Activated CD8-positive, alpha-beta T cell treated with anti-CD3 and anti-CD28 coated beads for 36 hours (primary cell): ENCODE results near the gene PECR. TPM values are rescaled to one million over a fixed set of nuclear protein-coding genes. Genes with fewer than 3 reads are reported as not detected.

Experiments
- ATAC-seq: fragments of 200-7000 bp; cut with Tn5 transposase; one replicate; pipeline ENCODE4 v1.10.0; 2021; ENCODE audit warnings: mild to moderate bottlenecking, moderate library complexity
- CTCF ChIA-PET: fragments of 350-600 bp; sonication (Branson Sonifier 250); formaldehyde crosslinking; loops from one replicate; lab custom pipeline; 2021; ENCODE audit warnings: antibody characterized with exemption; lab: Charles Lee
- POLR2A ChIA-PET: fragments of 350-600 bp; sonication (Branson Sonifier 250); formaldehyde crosslinking; loops from one replicate; lab custom pipeline; 2021; ENCODE audit warnings: antibody characterized with exemption; lab: Charles Lee
- DNase-seq: peaks from one replicate; pipeline ENCODE4 v3.0.0-alpha.2; 2020
- H3K27ac Mint-ChIP-seq: one replicate; pipeline ENCODE4 v1.8.0; 2021; ENCODE audit warnings: mild to moderate bottlenecking, mixed read lengths
- H3K27me3 Mint-ChIP-seq: one replicate; pipeline ENCODE4 v1.8.0; 2021; ENCODE audit warnings: mixed read lengths
- H3K36me3 Mint-ChIP-seq: one replicate; pipeline ENCODE4 v1.8.0; 2021; ENCODE audit warnings: low read depth, mixed read lengths
- H3K4me1 Mint-ChIP-seq: one replicate; pipeline ENCODE4 v1.8.0; 2021; ENCODE audit warnings: low read depth, mixed read lengths
- H3K4me3 Mint-ChIP-seq: one replicate; pipeline ENCODE4 v1.8.0; 2021; ENCODE audit warnings: mild to moderate bottlenecking, moderate library complexity, mixed read lengths
- H3K9me3 Mint-ChIP-seq: one replicate; pipeline ENCODE4 v1.8.0; 2021; ENCODE audit warnings: mixed read lengths
- intact Hi-C: fragments of 100-400 bp; cut with micrococcal nuclease; formaldehyde crosslinking; loops from one replicate; pipeline ENCODE4 v1.10.0; 2022
- total RNA-seq, 2 experiments: library from RNA; stranded (reverse); gene quantifications; one replicate each; pipeline ENCODE4 v1.2.3, GENCODE V29; 2021
- TF ChIP-seq, protein P1 (sequence below): fragments of 200-600 bp; IDR thresholded peaks from one replicate; pipeline ENCODE4 v1.8.0; 2022; ENCODE audit warnings: antibody characterized with exemption, mild to moderate bottlenecking

PECR gene
- total RNA-seq, 2 experiments from 2014 or later: 21.1 to 22.5 TPM

DNA sequence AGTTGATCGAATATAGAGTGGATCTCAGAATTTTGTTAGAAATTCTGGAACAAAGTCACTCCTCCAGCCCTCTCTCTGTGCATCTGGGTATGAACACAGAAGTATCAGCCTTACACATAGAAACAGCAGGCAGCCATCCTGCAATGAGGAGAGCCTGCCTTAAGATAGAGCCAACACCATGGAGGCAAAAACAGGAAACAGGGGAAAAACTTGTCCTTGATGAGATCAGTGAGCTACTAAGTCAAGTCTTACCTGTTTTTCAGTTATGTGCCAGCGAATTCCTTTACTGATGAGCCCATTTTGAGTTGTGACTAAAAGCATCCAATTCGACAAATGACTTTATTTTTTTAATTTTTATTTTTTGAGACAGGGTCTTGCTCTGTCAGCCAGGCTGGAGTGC, 41.7 kb downstream of the PECR start:
- ChIA-PET POLR2A (no interaction called here), CTCF (no interaction called here)
- Mint-ChIP-seq H3K4me1 (peaks cover 2% of the 10 kb centered on the region), H3K27me3 (no peaks in the 10 kb centered on the region), H3K36me3 (peaks cover 7% of the 10 kb centered on the region), H3K9me3 (no peaks in the 10 kb centered on the region), H3K27ac (no peak overlapping the region), H3K4me3 (no peak overlapping the region)
- intact Hi-C loops: no loop called here
- TF ChIP-seq, protein P1, sequence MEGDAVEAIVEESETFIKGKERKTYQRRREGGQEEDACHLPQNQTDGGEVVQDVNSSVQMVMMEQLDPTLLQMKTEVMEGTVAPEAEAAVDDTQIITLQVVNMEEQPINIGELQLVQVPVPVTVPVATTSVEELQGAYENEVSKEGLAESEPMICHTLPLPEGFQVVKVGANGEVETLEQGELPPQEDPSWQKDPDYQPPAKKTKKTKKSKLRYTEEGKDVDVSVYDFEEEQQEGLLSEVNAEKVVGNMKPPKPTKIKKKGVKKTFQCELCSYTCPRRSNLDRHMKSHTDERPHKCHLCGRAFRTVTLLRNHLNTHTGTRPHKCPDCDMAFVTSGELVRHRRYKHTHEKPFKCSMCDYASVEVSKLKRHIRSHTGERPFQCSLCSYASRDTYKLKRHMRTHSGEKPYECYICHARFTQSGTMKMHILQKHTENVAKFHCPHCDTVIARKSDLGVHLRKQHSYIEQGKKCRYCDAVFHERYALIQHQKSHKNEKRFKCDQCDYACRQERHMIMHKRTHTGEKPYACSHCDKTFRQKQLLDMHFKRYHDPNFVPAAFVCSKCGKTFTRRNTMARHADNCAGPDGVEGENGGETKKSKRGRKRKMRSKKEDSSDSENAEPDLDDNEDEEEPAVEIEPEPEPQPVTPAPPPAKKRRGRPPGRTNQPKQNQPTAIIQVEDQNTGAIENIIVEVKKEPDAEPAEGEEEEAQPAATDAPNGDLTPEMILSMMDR: no peak
- ATAC-seq: no peak
- DNase-seq: no peak

DNA sequence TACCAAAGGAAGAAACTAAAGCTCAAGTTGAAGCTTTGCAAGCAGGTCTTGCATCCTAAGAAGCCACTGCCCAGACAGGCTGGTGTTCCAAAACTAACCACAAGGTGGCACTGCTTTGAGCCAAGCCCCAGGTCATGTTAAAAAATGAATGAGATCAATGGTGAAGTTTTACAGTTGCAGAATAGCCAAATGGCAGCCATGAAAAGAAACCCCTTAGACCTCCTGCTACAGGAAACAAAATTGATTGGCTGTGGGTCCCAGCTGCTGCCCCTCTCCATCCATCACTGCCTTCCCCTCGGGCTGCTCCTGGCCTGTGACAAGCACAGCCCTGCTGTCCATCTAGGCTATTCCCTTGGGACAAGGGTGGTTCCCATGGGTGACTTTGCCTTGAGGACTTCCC, 47.5 kb downstream of the PECR start:
- no peak overlapping the region for H3K27ac Mint-ChIP-seq
- no peaks in the 10 kb centered on the region for H3K9me3 Mint-ChIP-seq
- intact Hi-C loops: loop anchor here (5.0 kb wide), 1 partner anchor 78 kb away; no protein-coding TSS in a partner anchor
- DNase-seq (peak; percentile 92), ATAC-seq (peak; percentile 76)
- no peak overlapping the region for H3K4me3 Mint-ChIP-seq
- ChIA-PET CTCF (interaction anchor here (0.6 to 7.1 kb wide), 34 partner anchors 8 to 165 kb away, joined by 3 to 67 read pairs (median 6); partner anchors contain the start of genes PECR, TMEM169 and XRCC5), POLR2A (interaction anchor here (0.6 to 3.5 kb wide), 3 partner anchors 18 to 318 kb away, joined by 4 to 17 read pairs (median 8); partner anchors contain the start of gene XRCC5)
- TF ChIP-seq, protein P1: peak; percentile 87
- H3K27me3 Mint-ChIP-seq: no peaks in the 10 kb centered on the region
- H3K4me1 Mint-ChIP-seq: peaks cover 44% of the 10 kb centered on the region
- peaks cover 6% of the 10 kb centered on the region for H3K36me3 Mint-ChIP-seq

DNA sequence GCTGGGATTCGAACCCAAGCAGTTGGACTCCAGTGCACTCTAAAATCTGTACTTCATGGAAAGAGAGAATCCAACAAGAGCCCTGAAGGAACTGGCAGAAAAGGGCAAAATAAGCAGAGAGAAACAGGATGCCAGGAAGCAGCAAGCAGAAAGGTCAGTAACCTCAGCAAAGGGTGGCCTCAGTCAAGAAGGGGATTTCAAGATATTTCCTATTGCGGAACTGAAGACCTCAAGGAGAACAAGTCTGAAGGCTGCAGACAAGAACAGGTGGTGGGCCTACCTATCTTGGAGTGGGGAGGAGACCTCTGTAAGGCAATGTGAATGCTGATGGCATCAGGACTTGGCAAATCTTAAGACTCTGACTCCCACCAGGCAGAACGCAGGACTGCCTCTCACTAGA, 48.2 kb downstream of the PECR start:
- ATAC-seq (no peak), DNase-seq (no peak)
- TF ChIP-seq, protein P1: no peak
- no peaks in the 10 kb centered on the region for H3K9me3 Mint-ChIP-seq
- peaks cover 6% of the 10 kb centered on the region for H3K36me3 Mint-ChIP-seq
- ChIA-PET POLR2A (interaction anchor here (0.6 to 3.5 kb wide), 4 partner anchors 24 to 319 kb away, joined by 3 to 17 read pairs (median 5); partner anchors contain the start of gene XRCC5), CTCF (interaction anchor here (0.6 to 7.1 kb wide), 37 partner anchors 8 to 633 kb away, joined by 3 to 67 read pairs (median 6); partner anchors contain the start of genes PECR, TMEM169 and XRCC5)
- intact Hi-C loops: loop anchor here (5.0 kb wide), 1 partner anchor 79 kb away; no protein-coding TSS in a partner anchor
- H3K4me1 Mint-ChIP-seq: peaks cover 44% of the 10 kb centered on the region
- no peak overlapping the region for H3K4me3 Mint-ChIP-seq
- no peak overlapping the region for H3K27ac Mint-ChIP-seq
- H3K27me3 Mint-ChIP-seq: no peaks in the 10 kb centered on the region

DNA sequence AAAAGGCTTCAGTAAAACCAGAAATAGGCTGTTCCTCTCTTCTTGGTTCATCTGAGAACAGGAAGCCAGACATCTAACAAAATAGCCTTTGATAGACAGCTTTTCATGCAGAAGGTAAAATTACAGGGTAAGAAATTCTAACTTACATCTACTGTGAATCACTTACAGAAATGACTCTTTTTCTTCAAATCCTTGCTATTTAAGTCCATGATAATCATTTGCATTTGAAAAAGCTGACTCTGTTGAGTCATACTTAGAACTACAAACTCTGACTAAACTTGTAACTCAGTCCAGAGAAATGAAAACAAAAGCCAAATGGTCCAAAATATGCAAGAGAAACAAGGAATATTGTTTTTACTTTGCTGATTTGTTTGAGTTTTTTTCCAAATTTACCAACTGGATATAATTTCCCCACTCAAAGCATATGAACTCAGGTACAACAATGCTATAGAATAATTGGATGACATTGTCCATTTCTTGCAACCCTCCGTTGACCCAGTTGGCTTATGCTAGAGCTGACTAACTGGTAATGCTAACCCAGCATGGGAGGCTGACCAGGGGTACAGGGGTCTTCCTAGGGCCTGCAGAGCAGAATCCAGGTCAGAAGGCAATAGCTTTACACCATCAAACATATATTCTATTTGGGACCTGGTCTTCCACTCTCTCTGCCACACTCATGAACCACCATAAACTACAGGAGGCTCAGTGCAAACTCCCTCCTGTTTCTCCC, 49.5 kb downstream of the PECR start:
- H3K36me3 Mint-ChIP-seq: peaks cover 6% of the 10 kb centered on the region
- TF ChIP-seq, protein P1: no peak
- H3K27ac Mint-ChIP-seq: peak overlapping the region; percentile 84
- intact Hi-C loops: loop anchor here (5.0 kb wide), 1 partner anchor 80 kb away; no protein-coding TSS in a partner anchor
- ChIA-PET CTCF (interaction anchor here (0.6 to 7.1 kb wide), 19 partner anchors 9 to 405 kb away, joined by 3 to 67 read pairs (median 6); partner anchors contain the start of gene XRCC5), POLR2A (interaction anchor here (0.6 to 3.5 kb wide), 9 partner anchors 9 to 191 kb away, joined by 3 to 17 read pairs (median 3); partner anchors contain the start of genes MREG and XRCC5)
- H3K9me3 Mint-ChIP-seq: no peaks in the 10 kb centered on the region
- H3K4me1 Mint-ChIP-seq: peaks cover 44% of the 10 kb centered on the region
- DNase-seq (no peak), ATAC-seq (peak; percentile 83)
- H3K4me3 Mint-ChIP-seq: peak overlapping the region; percentile 21
- no peaks in the 10 kb centered on the region for H3K27me3 Mint-ChIP-seq
